HepG2 (cell line): ENCODE data around the gene ANKZF1. TPM values are rescaled to one million over a fixed set of nuclear protein-coding genes. Genes with fewer than 3 reads are reported as not detected.
A peak's percentile ranks its signal among the peaks of the same experiment; 100 is the strongest.

Experiments
- AHR ChIP-seq: IDR thresholded peaks from 2 replicates; pipeline ENCODE4 v1.6.1; 2018; ENCODE audit warnings: missing genetic modification reagents, missing compliant biosample characterization
- BCLAF1 ChIP-seq: fragments of 450-650 bp; IDR thresholded peaks from 2 replicates; pipeline ENCODE4 v1.6.1; 2017; ENCODE audit warnings: mild to moderate bottlenecking
- ERF ChIP-seq: IDR thresholded peaks from 2 replicates; pipeline ENCODE4 v1.6.1; 2018; ENCODE audit warnings: missing biosample characterization, missing genetic modification reagents
- GATAD2A ChIP-seq: IDR thresholded peaks from 2 replicates; pipeline ENCODE4 v1.6.1; 2016
- HNF4G ChIP-seq, 2 experiments: sonication (generic) in 1 of 2; formaldehyde crosslinking in 1 of 2; IDR thresholded peaks; 2 replicates each; pipeline versions ENCODE4 v1.4.0 to v1.6.1; 2011 to 2020; ENCODE audit warnings: borderline replicate concordance in 2 of 2, low read depth in 2 of 2, mild to moderate bottlenecking in 2 of 2, low read length in 1 of 2, missing genetic modification reagents in 1 of 2, moderate library complexity in 1 of 2
- KLF6 ChIP-seq: IDR thresholded peaks from 2 replicates; pipeline ENCODE4 v1.8.0; 2016; ENCODE audit warnings: missing biosample characterization, missing genetic modification reagents
- MLX ChIP-seq: IDR thresholded peaks from 2 replicates; pipeline ENCODE4 v1.6.1; 2016
- RXRB ChIP-seq: IDR thresholded peaks from 2 replicates; pipeline ENCODE4 v1.6.1; 2016; ENCODE audit warnings: borderline replicate concordance, missing genetic modification reagents, missing compliant biosample characterization
- SKIL ChIP-seq: sonication (generic); formaldehyde crosslinking; IDR thresholded peaks from 2 replicates; pipeline ENCODE4 v1.8.0; 2022; ENCODE audit warnings: missing genetic modification reagents, mild to moderate bottlenecking, moderate library complexity, borderline replicate concordance
- ZEB1 ChIP-seq: IDR thresholded peaks from 2 replicates; pipeline ENCODE4 v1.6.1; 2012; ENCODE audit warnings: mild to moderate bottlenecking, low read depth, inconsistent platforms; ENCODE audit not compliant: insufficient replicate concordance
- ZHX1 ChIP-seq: sonication (generic); formaldehyde crosslinking; IDR thresholded peaks from 2 replicates; pipeline ENCODE4 v1.8.1; 2022; ENCODE audit warnings: low read depth, mild to moderate bottlenecking, missing genetic modification reagents
- ZNF609 ChIP-seq: sonication (generic); formaldehyde crosslinking; IDR thresholded peaks from 2 replicates; pipeline ENCODE4 v1.4.0; 2020; ENCODE audit warnings: mild to moderate bottlenecking, missing genetic modification reagents, borderline replicate concordance
- ZSCAN30 ChIP-seq: sonication (generic); formaldehyde crosslinking; IDR thresholded peaks from 2 replicates; pipeline ENCODE4 v1.5.0; 2020; ENCODE audit warnings: mild to moderate bottlenecking, missing genetic modification reagents
- polyA plus RNA-seq, 8 experiments: library from polyadenylated mRNA; depleted of rRNA in 3 of 8; stranded (reverse) in 7 of 8; unstranded in 1 of 8; fragments of >200 nt; fragmentation: Illumina TruSeq in 4 of 8; extraction: Trizol in 4 of 8; gene quantifications; 2 replicates each; pipeline versions ENCODE4 v1.2.1 to v1.2.3, GENCODE V29; 2011 to 2016; ENCODE audit warnings: low read depth in 4 of 8, missing spikeins in 1 of 8, mixed read lengths in 1 of 8; ENCODE audit not compliant: insufficient read depth in 1 of 8
- total RNA-seq, 5 experiments: library from RNA; depleted of rRNA; stranded (reverse); fragments of >200 nt; fragmentation: Illumina TruSeq; extraction: Trizol; gene quantifications; 2 replicates each; pipeline ENCODE4 v1.2.3, GENCODE V29; 2016; ENCODE audit warnings: low read depth in 1 of 5

The ANKZF1 gene
- total and polyA plus RNA-seq, 2 of the 13 experiments (the other 11 are each of a cell fraction or from before 2014, with no cell fraction given): 25.3 to 128 TPM

- TF ChIP-seq RXRB (CRISPR knock-in tag): peak; percentile 66; the same call in 1 of the 2 replicates
- peak; percentile 85; the same call in 1 of the 2 replicates for TF ChIP-seq ZNF609 (CRISPR knock-in tag)
- no peak for TF ChIP-seq BCLAF1
- no peak; the same call in 1 of the 2 replicates for TF ChIP-seq HNF4G (IDR thresholded peaks at IDR 0.05; ENCODE audit: borderline replicate concordance, low read depth, low read length)
- peak; percentile 77 for TF ChIP-seq HNF4G (CRISPR knock-in tag; IDR thresholded peaks at IDR 0.05; ENCODE audit: borderline replicate concordance, low read depth)
- TF ChIP-seq AHR (CRISPR knock-in tag): 0 out of 2 replicates have a peak, but pooled peaks have one; percentile 79
- no peak for TF ChIP-seq ZEB1
- 0 out of 2 replicates have a peak, but pooled peaks have one; percentile 73 for TF ChIP-seq ZHX1 (CRISPR knock-in tag)
- no peak for TF ChIP-seq SKIL (CRISPR knock-in tag)
- peak; percentile 86 for TF ChIP-seq KLF6
- peak; percentile 87 for TF ChIP-seq ERF (CRISPR knock-in tag)
- peak; percentile 68 for TF ChIP-seq GATAD2A (CRISPR knock-in tag)
- TF ChIP-seq MLX (CRISPR knock-in tag): peak; percentile 84; the same call in 1 of the 2 replicates
- peak; percentile 82; the same call in 1 of the 2 replicates for TF ChIP-seq ZSCAN30 (CRISPR knock-in tag)
Measured at GRCh38 chr2:219218732-219219701, 10.6 kb upstream of the ANKZF1 start, which contains the start of gene ABCB6 (continued).
